ENCODE results near the gene PLSCR2. TPM values are rescaled to one million over a fixed set of nuclear protein-coding genes. Genes with fewer than 3 reads are reported as not detected.

The PLSCR2 gene
- total RNA-seq, 1 experiment from 2014 or later: not detected

DNA sequence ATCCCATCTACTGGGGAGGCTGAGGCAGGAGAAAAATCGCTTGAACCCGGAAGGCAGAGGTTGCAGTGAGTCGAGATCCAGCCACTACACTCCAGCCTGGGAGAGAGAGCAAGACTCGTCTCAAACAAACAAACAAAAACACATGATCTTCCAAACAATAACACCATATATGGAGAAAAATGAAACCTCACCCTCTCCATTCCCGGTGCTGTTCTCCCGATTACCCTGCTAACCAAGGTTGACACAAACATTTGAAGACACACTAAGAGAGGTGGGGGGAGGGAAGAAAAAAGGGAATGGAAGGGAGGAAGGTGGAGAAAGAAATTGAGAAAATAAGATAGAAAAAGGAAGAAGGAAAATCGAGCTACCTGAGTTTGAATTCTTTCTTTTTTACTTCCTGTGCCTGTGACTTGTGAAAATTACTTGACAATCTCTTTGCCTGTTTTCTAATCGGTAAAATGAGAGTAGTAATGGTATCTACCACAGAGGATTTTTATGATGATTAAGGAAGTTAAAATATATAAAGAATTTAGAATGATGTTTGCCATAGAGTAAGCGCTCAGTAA, 1.1 kb upstream of the PLSCR2 start:
- ChIA-PET POLR2A (no interaction called here), CTCF (no interaction called here), RAD21 (ENCODE audit: low non-redundant PET in 1 of 2, low total read pairs in 2 of 2, uncharacterized antibody in 2 of 2, unreplicated experiment in 2 of 2) (no interaction called here)
- Histone ChIP-seq H3K9me3 (ENCODE audit: control insufficient read depth in 1 of 2, insufficient read depth in 1 of 2, low read depth in 1 of 2, low read length in 2 of 2) (no peaks in the 10 kb centered on the region), H3K9me2 (ENCODE audit: insufficient read depth) (no peaks in the 10 kb centered on the region), H3K79me2 (ENCODE audit: insufficient read depth, low read length) (no peaks in the 10 kb centered on the region), H3K36me3 (ENCODE audit: control insufficient read depth in 1 of 2, insufficient read depth in 2 of 2, low read length in 2 of 2) (no peaks in the 10 kb centered on the region), H3K9ac (ENCODE audit: low read length) (no peak overlapping the region), H4K20me1 (ENCODE audit: insufficient read depth) (no peaks in the 10 kb centered on the region), H3K4me1 (ENCODE audit: control insufficient read depth in 1 of 2, insufficient read depth in 2 of 2, low read length in 2 of 2) (no peaks in the 10 kb centered on the region), H3K27me3 (ENCODE audit: insufficient read depth, low read length) (no peaks in the 10 kb centered on the region), H3K4me2 (ENCODE audit: low read length) (no peak overlapping the region), H3K4me3 (replicated peaks in 1 of 2; ENCODE audit: low read depth in 1 of 2, low read length in 2 of 2) (no peak overlapping the region), H3K27ac (ENCODE audit: low read depth, low read length) (no peak overlapping the region), H2AFZ (ENCODE audit: low read depth, low read length, poor library complexity, severe bottlenecking) (peak overlapping the region; percentile 33)
- no TSS peak for BruUV-seq (replicated peaks)
- TF ChIP-seq TCF7L2 (IDR thresholded peaks at IDR 0.05; ENCODE audit: borderline replicate concordance, extremely low read depth, insufficient read depth, insufficient read length) (no peak), EGR1 (IDR thresholded peaks at IDR 0.05; ENCODE audit: low read depth) (no peak), JUND (IDR thresholded peaks at IDR 0.05) (no peak), SP1 (IDR thresholded peaks at IDR 0.05; ENCODE audit: low read depth) (no peak), CEBPB (IDR thresholded peaks at IDR 0.05; ENCODE audit: low read depth) (no peak), ELF1 (IDR thresholded peaks at IDR 0.05; ENCODE audit: borderline replicate concordance, low read depth) (no peak), YY1 (IDR thresholded peaks at IDR 0.05; ENCODE audit: extremely low read depth, insufficient replicate concordance, low read depth, low read length) (no peak), ZNF274 (IDR thresholded peaks at IDR 0.05; ENCODE audit: low read depth, low read length) (no peak), EZH2 (IDR thresholded peaks at IDR 0.05) (no peak), CBX3 (IDR thresholded peaks at IDR 0.05; ENCODE audit: low read depth) (no peak), POLR2A (IDR thresholded peaks at IDR 0.05; ENCODE audit: borderline replicate concordance, extremely low read depth, insufficient read depth, insufficient read length) (no peak), RAD21 (IDR thresholded peaks at IDR 0.05; ENCODE audit: low read depth) (no peak), SIN3A (IDR thresholded peaks at IDR 0.05; ENCODE audit: low read depth) (no peak), EZH2phosphoT487 (IDR thresholded peaks at IDR 0.05; ENCODE audit: borderline replicate concordance) (no peak), ZFX (IDR thresholded peaks at IDR 0.05) (no peak)
- TF ChIP-seq, protein P1, sequence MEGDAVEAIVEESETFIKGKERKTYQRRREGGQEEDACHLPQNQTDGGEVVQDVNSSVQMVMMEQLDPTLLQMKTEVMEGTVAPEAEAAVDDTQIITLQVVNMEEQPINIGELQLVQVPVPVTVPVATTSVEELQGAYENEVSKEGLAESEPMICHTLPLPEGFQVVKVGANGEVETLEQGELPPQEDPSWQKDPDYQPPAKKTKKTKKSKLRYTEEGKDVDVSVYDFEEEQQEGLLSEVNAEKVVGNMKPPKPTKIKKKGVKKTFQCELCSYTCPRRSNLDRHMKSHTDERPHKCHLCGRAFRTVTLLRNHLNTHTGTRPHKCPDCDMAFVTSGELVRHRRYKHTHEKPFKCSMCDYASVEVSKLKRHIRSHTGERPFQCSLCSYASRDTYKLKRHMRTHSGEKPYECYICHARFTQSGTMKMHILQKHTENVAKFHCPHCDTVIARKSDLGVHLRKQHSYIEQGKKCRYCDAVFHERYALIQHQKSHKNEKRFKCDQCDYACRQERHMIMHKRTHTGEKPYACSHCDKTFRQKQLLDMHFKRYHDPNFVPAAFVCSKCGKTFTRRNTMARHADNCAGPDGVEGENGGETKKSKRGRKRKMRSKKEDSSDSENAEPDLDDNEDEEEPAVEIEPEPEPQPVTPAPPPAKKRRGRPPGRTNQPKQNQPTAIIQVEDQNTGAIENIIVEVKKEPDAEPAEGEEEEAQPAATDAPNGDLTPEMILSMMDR (IDR thresholded peaks at IDR 0.05 in 2 of 3, conservative IDR thresholded peaks at IDR 0.05 in 1 of 3; ENCODE audit: borderline replicate concordance in 1 of 3, insufficient read depth in 1 of 3, low read depth in 2 of 3, low read length in 2 of 3): no peak
- TF ChIP-seq, protein P2, sequence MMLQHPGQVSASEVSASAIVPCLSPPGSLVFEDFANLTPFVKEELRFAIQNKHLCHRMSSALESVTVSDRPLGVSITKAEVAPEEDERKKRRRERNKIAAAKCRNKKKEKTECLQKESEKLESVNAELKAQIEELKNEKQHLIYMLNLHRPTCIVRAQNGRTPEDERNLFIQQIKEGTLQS (IDR thresholded peaks at IDR 0.05): no peak
- TF ChIP-seq, protein P3, sequence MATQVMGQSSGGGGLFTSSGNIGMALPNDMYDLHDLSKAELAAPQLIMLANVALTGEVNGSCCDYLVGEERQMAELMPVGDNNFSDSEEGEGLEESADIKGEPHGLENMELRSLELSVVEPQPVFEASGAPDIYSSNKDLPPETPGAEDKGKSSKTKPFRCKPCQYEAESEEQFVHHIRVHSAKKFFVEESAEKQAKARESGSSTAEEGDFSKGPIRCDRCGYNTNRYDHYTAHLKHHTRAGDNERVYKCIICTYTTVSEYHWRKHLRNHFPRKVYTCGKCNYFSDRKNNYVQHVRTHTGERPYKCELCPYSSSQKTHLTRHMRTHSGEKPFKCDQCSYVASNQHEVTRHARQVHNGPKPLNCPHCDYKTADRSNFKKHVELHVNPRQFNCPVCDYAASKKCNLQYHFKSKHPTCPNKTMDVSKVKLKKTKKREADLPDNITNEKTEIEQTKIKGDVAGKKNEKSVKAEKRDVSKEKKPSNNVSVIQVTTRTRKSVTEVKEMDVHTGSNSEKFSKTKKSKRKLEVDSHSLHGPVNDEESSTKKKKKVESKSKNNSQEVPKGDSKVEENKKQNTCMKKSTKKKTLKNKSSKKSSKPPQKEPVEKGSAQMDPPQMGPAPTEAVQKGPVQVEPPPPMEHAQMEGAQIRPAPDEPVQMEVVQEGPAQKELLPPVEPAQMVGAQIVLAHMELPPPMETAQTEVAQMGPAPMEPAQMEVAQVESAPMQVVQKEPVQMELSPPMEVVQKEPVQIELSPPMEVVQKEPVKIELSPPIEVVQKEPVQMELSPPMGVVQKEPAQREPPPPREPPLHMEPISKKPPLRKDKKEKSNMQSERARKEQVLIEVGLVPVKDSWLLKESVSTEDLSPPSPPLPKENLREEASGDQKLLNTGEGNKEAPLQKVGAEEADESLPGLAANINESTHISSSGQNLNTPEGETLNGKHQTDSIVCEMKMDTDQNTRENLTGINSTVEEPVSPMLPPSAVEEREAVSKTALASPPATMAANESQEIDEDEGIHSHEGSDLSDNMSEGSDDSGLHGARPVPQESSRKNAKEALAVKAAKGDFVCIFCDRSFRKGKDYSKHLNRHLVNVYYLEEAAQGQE (IDR thresholded peaks at IDR 0.05; ENCODE audit: low read depth): no peak
- TF ChIP-seq, protein P4, sequence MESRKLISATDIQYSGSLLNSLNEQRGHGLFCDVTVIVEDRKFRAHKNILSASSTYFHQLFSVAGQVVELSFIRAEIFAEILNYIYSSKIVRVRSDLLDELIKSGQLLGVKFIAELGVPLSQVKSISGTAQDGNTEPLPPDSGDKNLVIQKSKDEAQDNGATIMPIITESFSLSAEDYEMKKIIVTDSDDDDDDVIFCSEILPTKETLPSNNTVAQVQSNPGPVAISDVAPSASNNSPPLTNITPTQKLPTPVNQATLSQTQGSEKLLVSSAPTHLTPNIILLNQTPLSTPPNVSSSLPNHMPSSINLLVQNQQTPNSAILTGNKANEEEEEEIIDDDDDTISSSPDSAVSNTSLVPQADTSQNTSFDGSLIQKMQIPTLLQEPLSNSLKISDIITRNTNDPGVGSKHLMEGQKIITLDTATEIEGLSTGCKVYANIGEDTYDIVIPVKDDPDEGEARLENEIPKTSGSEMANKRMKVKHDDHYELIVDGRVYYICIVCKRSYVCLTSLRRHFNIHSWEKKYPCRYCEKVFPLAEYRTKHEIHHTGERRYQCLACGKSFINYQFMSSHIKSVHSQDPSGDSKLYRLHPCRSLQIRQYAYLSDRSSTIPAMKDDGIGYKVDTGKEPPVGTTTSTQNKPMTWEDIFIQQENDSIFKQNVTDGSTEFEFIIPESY (IDR thresholded peaks at IDR 0.05; ENCODE audit: extremely low read depth, insufficient replicate concordance, low read length): no peak
- DNase-seq (ENCODE audit: low read depth, low spot score) (no peak), ATAC-seq (no peak)
- intact Hi-C loops (cut with micrococcal nuclease): no loop called here
